Lower leg skin (tissue), 4 donors: ENCODE measurements around the gene PIK3AP1. TPM values are rescaled to one million over a fixed set of nuclear protein-coding genes. Genes with fewer than 3 reads are reported as not detected.
"Not testable (repeated sequence)": the region's sequence is repeated elsewhere in the genome, so short reads cannot be mapped to it uniquely, and the experiment has no call there.

Source experiments
- DNase-seq, 2 donors: peaks; one replicate each; pipeline ENCODE4 v3.0.0-alpha.2; 2019; ENCODE audit warnings: low spot score in 2 of 2
- H3K4me3 ChIP-seq: fragments of 200-600 bp; sonication (generic); 2 replicates; pipeline ENCODE4 v1.5.1; 2017; ENCODE audit warnings: mild to moderate bottlenecking, low read depth; ENCODE audit not compliant: poor library complexity, severe bottlenecking
- CTCF ChIP-seq, 3 donors: fragments of 450-650 bp; IDR thresholded peaks; one replicate each; pipeline ENCODE4 v1.5.1; 2016; ENCODE audit warnings: antibody characterized with exemption in 3 of 3, mild to moderate bottlenecking in 3 of 3, moderate library complexity in 2 of 3
- POLR2A ChIP-seq, 2 donors: fragments of 450-650 bp; IDR thresholded peaks; one replicate each; pipeline ENCODE4 v1.6.1; 2016 to 2017; ENCODE audit warnings: antibody characterized with exemption in 2 of 2, mild to moderate bottlenecking in 1 of 2, moderate library complexity in 1 of 2
- WGBS, 2 donors: methylation state at CpG; one replicate each; pipeline ENCODE4 v1.1.5; 2018; 5-methylcytosine and 5-hydroxymethylcytosine counted together
- intact Hi-C: fragments of 100-400 bp; cut with DNase I; formaldehyde crosslinking; loops from one replicate; pipeline ENCODE4 v1.15.0; 2023; ENCODE audit warnings: low total_unique reads
- total RNA-seq, 4 donors: library from RNA; depleted of rRNA; stranded (reverse); fragments of >200 nt; gene quantifications; one replicate each; pipeline ENCODE4 v1.1.0, GENCODE V29; 2016

PIK3AP1 gene
- total RNA-seq, 4 donors from 2014 or later, result 2.2 to 5.4 (median 3.5) TPM

GRCh38 chr10:96684826-96685225 lies 35.5 kb downstream of the PIK3AP1 start:
- no peak overlapping the region for H3K4me3 ChIP-seq
- 76 to 78% methylated on average over 4 of the region's 4 CpGs for WGBS, 2 donors
- DNase-seq, result no peak
- no peak for TF ChIP-seq POLR2A (IDR thresholded peaks at IDR 0.05)
- no peak for TF ChIP-seq CTCF (IDR thresholded peaks at IDR 0.05)
- intact Hi-C loops, result no loop called here

GRCh38 chr10:96683710-96684109 lies 36.6 kb downstream of the PIK3AP1 start:
- DNase-seq, result no peak
- 72 to 78% methylated on average over 2 of the region's 2 CpGs for WGBS, 2 donors
- intact Hi-C loops, result no loop called here
- TF ChIP-seq POLR2A (IDR thresholded peaks at IDR 0.05), result no peak
- TF ChIP-seq CTCF (IDR thresholded peaks at IDR 0.05), result no peak
- H3K4me3 ChIP-seq, result no peak overlapping the region

- 72 to 87% methylated on average over 2 of the region's 2 CpGs for WGBS, 2 donors
- intact Hi-C loops, result no loop called here
- H3K4me3 ChIP-seq, result no peak overlapping the region
- no peak for TF ChIP-seq CTCF (IDR thresholded peaks at IDR 0.05)
- no peak for TF ChIP-seq POLR2A (IDR thresholded peaks at IDR 0.05)
- DNase-seq, result no peak
Measured at GRCh38 chr10:96683065-96683464, 37.2 kb downstream of the PIK3AP1 start.

- intact Hi-C loops, result no loop called here
- 77 to 78% methylated on average over 3 of the region's 3 CpGs for WGBS, 2 donors
- no peak overlapping the region for H3K4me3 ChIP-seq
- TF ChIP-seq CTCF (IDR thresholded peaks at IDR 0.05), result no peak
- TF ChIP-seq POLR2A (IDR thresholded peaks at IDR 0.05), result no peak
- DNase-seq, result no peak
Measured at GRCh38 chr10:96681524-96681923, 38.8 kb downstream of the PIK3AP1 start.

- DNase-seq, intact Hi-C loops, H3K4me3 ChIP-seq: not testable (repeated sequence)
- 82 to 86% methylated on average over 1 of the region's 1 CpG for WGBS, 2 donors
Measured at GRCh38 chr10:96680463-96680862, 39.9 kb downstream of the PIK3AP1 start.

- TF ChIP-seq POLR2A (IDR thresholded peaks at IDR 0.05), result no peak
- TF ChIP-seq CTCF (IDR thresholded peaks at IDR 0.05), result no peak
- no peak overlapping the region for H3K4me3 ChIP-seq
- intact Hi-C loops, result no loop called here
- 90 to 97% methylated on average over 1 of the region's 1 CpG for WGBS, 2 donors
- no peak for DNase-seq
Measured at GRCh38 chr10:96678725-96679124, 41.6 kb downstream of the PIK3AP1 start.
